Measurements from ENCODE around the gene CA10.

The CA10 gene

DNA sequence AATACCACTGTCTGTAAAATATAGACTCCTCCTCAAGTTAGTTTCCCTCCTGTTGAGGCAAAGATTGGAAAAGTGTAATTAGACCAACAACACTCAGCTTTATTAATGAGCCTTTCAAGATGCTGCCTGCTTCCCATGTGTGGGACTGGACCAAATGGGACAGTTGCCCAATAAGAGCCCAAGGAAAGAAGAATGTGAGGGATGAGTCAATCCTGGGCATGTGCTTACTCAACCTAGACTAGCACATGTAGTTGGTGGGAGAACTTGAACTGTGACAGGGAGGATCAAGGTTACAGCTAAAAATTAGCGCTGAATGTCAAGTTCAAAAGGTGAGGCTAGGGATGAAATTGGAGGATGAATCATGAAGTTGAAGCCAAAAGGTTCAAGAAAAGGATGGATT lies 435.5 kb downstream of the CA10 start:
- DNase-seq (ENCODE audit: low spot score), result no peak

DNA sequence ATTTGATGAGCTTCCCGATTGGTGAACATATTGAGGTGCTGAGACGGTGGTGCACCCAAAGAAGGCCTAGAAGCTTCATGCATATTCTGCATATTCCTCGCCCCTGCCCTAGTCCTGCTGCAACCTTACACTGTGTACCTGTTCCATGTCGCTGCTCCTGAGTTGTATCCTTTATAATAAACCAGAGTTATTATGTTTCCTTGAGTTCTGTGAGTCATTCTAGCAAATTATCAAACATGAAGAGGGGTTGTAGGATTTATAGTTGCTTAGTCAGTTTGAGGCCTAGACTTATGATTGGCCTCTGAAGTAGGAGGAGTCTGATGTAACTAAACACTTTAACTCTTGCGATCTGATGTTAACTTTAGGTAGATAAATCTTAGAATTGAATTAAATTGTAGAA lies 436.8 kb downstream of the CA10 start:
- DNase-seq (ENCODE audit: low spot score), result no peak

DNA sequence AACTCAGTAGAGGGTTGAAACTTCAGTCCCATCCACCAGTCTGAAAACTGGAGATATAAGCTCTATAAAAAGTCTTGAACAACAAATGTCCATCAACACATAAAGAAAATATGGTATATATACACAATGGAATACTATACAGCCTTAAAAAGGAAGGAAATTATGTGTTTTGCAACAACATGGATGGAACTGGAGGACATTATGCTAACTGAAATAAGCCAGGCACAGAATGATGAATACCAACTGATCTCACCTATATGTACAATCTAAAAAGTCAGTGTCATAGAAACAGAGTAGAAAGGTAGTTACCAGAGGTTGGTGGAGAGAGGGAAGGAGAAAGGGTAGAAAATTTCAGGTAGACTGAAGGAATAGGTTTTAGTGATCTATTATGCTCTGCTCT lies 438.1 kb downstream of the CA10 start:
- DNase-seq (ENCODE audit: low spot score), result no peak

DNA sequence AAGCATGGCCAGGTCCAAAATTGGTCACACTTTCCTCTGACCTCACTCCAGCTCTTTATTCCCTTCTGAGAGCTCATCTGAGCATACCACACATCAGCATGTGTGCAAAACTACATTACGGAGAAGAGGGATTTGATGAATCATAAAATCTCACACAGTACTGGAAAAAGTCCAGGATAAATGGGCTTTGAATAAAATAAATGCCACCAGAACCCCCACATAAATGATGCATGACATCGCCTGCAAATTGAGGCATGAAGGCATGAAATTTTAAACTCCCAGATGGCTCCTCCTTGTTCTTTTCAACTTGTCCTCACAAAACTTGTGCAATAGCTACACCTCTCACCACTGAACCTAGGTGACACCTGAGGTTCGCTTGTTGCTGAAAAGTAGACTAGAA lies 439.5 kb downstream of the CA10 start:
- DNase-seq (ENCODE audit: low spot score), result no peak

DNA sequence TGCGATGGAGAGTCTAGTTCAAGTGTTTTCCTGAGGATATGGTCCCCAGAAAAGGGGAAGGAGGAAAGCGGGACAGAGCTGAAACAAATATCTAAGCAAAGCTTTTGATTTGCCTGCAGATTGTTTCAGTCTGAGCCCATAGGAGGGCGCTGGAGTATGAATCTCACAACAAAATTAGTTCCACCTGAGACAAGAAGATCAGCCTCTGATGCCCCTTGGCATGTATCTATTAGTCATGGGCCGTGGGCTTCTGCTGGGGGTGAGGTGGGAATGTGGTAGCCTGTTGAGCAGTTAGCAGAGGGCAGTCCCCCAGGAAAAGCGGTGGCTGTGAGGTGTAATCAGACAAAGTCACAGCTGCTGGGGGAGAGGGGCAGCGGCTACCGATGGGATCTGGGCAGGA lies 446.9 kb downstream of the CA10 start:
- no peak for DNase-seq (ENCODE audit: low spot score)

DNA sequence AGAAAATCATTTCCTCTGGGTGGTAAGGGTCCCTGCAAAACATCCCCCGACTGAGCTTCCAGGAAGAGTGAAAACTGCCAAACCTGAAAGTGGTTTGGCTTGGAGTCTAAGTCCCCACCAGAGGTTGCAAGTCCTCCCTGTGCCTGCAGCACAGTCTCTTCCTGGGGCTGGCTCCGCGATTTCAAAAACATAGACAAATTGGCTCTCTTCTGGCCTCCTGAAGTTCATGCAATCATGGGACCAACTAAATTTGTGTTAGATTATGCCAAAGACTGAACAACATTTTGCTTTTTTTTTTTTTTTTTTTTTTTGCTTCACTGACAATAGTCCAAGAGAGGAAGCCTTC lies 447.9 kb downstream of the CA10 start:
- DNase-seq (ENCODE audit: low spot score), result no peak

DNA sequence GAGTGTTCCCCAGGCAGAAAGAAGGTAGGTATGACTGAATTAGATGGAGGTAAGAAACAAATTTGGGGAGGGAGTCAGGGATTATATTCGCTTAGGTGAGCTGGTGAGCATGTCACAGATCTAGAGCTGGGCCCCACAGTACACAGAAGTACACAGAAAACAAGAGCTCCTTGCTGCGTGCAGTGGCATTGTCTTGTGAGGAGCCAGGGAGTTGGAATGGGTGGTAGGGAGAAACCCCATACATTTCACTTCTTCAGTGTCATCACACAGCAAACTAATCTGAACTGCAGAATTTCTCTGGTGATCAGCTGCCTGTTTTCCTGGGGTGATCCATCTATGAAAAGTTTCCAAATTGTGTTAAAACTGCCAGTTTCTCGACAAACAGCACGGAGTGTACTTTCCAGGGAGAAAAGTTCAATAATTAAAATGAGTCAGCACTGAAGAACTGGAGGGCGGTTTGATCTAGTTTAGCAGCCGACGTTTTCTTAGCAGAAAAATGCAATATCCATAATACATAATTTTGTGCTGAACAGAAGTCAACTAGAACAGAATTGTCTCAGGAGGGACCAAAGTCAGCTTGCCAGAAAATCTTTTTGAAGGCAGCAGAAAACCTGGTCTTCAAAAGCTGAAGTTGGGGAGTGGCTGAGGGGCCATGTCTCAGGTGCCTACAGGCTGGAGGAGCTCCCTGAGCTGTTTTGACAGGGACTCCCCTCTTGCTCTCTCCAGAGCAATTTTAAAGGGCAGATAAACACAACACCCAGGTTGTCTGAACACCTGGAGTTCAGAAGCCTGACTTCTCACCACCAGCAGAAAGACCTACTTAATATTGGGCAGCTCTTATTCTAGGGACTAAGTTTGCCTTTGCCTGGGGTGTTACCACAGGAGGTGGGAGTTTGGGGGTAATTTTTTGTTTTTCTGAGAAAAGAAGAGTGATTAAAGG lies 448.6 kb downstream of the CA10 start:
- DNase-seq (ENCODE audit: low spot score), result no peak

DNA sequence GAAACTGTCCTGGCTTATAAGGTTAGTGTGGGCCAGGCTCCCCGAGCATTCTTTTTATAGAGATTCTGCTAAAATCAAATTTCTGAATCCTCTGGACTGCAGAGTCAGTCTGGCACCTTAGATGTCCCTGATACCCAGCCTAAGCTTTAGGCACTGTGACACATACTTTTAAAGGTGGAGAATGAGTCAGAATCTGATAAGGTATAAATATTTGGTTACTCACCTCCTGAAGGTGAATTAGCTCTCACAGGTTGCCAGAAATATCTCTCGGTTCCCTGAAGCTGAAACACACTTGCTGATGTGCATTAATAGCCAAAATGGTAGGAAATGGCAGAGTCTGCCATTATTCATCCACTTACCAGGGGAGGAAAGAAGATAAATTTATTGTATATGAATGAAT lies 451.3 kb downstream of the CA10 start:
- no peak for DNase-seq (ENCODE audit: low spot score)

DNA sequence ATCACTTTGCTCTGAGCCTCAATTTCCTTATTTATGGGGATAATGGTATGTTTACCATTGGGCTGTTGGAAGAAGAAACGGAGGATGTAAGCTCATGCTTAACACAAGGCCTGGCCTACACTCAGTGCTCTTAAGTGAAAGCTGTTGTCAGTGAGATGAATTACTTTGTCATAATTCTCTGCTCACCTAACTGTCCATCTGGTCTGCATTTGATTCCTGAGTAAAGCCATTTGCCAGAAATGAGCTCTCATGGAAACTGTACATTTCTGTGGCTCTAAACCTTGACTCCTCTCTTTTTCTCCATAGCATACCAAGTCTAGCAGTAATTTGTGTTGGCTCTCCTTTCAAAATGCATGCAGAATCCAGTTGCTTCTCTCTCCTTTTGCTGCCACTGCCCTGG lies 452.4 kb downstream of the CA10 start:
- DNase-seq (ENCODE audit: low spot score), result no peak

DNA sequence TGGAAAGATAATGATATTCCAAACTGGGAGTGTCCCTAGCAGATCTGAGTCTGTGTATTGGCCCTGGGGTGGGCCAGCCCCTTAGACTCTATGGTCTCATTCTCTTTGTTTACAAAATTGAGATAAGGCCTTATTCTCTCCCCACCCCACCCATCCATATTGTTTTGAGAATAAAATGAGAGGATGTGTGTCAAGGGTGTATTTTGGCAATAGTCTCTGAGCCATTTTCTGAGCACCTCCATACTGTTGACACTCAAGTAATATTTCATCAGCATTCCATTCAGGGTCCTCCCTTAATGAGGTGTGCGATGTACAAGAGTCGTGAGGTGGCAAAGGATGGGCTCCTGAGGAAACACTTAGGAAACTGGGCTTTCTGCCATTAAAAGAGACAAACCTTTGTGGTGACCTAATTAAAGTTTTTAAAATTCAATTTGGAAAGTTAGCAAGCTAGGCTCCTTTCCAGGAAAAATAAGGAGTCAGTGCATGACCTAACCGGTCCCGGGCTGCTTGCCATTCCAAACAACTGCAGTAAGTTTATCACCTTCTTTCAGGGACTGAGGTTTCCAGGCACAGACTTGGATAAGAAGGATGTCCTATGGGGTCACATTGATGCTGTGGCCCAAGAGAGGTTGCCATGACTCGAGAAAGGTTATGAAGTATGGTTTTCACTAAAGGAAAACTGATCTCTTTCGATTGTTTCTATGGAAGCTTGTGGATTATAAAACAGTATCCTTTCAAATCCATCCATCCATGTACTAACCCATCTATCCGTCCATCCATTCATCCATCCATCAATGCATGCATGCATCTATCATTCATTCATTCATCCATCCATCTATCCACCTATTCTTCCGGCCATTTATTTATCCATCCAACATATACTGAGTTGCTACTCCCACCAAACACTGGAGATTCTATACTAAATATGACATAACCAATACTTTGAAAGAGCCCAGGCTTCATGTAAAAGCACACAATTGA lies 454.9 kb downstream of the CA10 start:
- no peak for DNase-seq (ENCODE audit: low spot score)

DNA sequence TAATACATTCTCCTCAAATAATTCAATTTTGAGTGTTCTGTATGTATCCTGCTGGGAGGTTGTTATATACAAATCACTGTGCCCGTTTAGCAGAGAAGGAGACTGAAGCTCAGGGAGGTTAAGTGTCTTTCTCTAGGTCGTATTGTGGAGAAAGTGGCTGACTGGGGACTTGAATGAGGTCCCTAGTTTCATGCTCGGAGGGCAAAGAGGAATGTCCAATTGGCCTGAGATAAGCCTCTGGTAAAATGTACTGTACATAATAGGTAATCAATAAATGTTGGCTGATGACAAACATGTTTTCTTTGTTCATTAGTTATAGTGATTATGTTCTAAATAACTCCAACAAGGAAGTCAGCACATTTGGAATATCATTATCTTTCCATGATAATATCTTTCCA lies 455.6 kb downstream of the CA10 start:
- DNase-seq (ENCODE audit: low spot score), result no peak

DNA sequence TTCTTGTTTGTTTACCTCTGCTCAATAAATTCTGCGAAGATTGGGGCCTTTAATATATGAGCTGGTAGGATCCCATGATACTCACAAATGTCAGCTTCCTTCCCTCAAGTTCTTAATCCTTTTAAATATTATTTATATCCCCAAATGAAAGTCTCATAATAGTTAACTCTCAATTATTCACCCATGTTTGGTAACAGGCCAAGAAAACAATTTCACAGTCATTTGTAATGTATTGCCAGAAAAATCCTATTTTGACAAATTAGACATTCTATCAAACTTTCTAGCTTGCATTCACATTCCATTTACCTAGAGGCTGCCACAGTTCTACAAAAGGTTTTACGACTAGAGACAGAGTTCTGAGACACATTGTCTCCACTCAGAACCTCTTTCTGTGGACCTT lies 457.0 kb downstream of the CA10 start:
- no peak for DNase-seq (ENCODE audit: low spot score)

DNA sequence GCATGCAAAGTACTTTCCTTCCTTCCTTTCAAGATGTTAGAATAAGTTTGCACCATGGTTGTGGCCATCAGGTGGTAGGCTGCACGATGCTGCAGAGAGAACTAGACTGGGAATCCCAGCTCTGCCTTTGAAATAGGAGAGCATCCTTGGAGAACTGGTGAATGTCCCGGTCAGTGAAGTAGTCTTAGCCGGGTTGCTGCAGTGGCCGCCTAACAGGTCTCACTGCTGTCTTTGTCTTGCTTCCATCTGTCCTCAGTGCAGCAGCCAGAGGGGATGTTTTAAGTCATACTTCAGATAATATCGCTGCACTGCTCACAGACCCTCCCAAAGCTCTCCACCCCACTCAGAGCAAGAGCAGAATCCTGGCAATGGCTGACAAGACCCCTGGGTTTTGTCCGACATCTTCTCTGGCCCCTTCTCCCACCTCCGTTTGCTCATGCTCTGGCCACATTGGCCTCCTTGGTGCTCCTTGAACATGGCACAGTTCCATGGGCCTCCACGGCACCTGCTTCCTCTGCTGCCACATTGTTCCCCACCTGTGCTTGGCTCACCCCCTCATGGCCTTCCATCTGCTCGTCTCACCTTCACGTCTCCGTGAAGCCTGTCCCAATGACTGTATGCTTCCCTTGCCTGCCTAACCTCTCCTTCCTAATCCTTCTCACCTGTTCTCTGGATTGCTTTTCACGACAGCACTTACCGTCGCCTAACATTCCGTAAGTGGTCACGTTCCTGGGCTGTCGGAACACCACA lies 458.3 kb downstream of the CA10 start:
- DNase-seq (ENCODE audit: low spot score), result no peak

DNA sequence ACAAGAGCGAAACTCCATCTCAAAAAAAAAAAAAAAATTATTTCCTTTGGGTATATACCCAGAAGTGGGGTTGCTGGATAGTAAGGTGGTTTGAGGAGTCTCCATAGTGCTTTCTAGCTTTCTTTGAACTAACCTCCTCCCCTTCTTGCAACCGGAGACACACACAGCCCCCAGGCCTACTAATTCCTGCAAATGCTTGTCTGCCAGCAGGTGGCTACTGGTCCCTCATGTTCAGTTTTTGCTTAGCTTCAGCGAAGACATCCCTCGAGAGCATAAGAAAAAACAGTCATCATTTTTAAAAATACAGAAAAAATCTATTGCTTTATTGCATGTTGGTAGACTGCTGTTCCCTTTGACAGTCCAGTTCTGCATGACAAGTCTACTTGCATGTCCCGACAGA lies 459.2 kb downstream of the CA10 start:
- DNase-seq (ENCODE audit: low spot score), result no peak

DNA sequence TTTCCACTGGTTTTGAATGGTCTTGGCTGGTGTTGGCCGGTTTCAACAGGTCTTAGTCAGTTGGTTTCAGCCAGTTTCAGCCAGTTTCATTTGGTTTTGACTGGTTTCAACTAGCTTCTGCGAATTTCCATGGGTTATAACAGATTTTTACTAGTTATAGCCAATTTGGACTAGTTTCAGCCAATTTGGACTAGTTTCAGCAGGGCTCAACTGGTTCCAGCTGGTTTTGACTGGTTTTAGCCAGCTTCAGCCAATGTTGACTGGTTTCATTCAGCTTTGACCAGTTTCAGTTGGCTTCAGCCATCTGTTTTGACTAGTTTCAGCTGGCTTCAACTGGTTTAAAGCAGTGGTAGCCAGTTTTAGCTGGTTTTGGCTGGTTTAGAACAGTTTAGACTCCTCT lies 465.6 kb downstream of the CA10 start:
- DNase-seq (ENCODE audit: low spot score), result no peak

DNA sequence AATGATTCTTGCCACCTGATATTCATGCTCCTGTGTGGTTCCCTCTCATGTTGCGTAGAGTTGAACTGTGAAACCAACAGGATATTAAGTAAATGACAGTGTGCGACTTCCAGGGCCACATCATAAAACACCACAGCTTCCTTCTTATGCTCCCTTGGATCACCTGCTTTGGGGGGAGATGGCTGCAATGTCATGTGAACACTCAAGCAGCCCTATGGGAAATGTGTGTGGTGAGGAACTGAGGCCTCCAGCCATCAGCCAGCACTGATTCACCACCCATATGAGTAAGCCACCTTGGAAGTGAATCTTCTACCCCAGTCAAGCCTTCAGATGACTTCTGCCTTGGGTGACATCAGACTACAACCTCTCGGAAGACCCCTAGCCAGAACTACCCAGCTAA lies 470.6 kb downstream of the CA10 start:
- no peak for DNase-seq (ENCODE audit: low spot score)

DNA sequence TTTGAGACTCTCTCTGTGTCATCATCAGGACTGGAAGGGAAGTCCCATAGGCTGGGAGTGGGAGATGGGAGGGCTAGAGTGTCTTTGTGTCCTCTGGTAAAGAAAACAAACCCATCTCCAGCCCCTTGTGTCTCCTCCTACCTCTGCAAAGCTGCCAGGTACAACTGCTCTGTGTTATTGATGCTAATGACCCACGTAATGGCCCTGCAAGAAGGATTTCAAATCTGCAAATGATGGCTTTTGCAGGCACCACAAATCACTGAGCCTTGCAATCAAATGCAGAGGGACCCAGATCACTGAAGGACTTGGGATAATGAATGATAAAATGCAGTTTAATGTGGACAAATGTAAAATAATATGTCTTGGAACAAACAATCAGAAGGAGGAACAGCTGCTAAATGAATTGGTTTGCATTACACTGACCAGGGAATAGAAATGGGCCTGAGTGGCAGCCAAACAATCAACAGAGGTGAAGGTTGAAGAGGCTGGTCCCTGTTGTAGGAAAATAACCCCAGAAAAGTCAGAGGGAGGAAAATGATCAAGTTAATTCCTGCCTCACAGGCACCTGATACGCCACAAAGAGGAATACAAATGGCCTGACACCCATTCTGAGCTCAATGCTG lies 473.1 kb downstream of the CA10 start:
- DNase-seq (ENCODE audit: low spot score), result no peak

DNA sequence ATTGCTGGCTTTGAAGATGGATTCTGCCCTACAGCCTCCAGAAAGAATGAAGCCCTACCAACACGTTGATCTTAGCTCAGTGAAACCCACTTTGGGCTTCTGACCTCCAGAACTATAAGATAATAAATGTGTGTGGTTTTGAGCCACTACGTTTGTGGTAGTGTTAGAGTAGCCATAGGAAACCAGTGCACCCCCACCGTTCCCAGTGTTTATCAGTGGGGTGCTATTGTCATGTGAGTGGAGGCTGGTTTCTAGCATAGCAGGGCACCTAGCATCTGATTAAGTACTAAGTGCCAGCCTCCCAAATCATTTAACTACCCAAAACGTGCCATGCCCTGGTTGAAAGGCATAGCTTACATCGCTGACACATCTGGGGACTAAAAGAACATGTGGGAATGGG lies 474.3 kb downstream of the CA10 start:
- no peak for DNase-seq (ENCODE audit: low spot score)

DNA sequence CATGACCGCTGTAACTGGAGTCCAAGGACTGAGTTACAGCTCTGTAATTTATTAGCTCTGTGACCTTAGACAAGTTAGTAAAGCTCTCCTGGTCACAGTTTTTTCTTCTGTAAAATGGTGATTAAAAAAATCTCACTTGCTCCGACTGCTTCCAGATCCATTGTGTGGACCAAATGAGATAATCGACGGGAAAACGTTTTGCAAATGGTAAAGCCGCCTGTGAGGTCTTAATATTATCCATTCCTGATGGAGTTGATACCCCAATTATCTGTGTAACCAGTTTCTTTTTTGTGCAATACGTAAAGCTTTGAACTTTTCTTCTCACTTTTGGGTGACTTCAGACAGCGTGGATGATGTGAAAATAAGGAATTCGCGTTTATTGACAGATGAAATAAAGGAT lies 475.2 kb downstream of the CA10 start:
- no peak for DNase-seq (ENCODE audit: low spot score)

DNA sequence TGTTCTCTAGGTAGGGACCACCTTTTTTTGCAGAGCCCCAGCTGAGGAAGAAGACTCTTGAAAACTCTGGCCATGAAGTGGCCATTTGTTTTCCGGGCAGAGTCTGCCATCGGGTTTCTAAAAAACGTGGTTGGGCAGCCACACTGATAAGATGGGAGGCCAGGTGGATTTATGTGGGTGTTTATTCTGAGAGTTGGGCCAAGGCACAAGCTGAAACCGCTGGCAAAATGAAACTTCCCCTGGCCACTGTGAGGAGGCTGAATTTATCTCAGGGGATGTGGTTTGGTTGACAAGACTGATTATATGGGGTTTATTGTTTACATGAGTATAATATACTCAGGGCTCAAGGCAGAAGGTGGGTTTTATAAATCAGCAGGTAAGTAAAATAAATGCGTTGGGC lies 476.4 kb downstream of the CA10 start:
- no peak for DNase-seq (ENCODE audit: low spot score)

DNA sequence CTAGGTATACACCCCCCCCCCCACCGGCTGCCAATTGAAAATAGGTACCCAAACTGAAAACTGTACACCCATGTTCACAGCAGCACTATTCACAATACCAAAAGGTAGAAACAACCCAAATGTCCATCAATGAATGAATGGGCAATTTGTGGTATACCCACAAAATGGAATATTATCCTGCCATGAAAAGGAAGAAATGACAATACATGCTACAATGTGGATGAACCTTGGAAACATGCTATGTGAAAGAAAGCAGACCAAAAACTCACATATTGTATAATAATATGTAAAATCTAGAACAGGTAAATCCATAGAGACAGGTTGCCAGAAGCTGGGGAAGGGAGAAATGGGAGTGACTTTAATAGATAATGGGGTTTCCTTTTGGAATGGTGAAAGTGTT lies 480.6 kb downstream of the CA10 start:
- DNase-seq (ENCODE audit: low spot score), result no peak

Measured in HuH-7 (cell line).